Right forelimb (tissue), 1 donor: ENCODE measurements around the gene GRK1.

ENCODE experiments used
- DNase-seq: peaks from one replicate; pipeline ENCODE4 v3.0.0-alpha.2; 2018

GRK1 gene

DNA sequence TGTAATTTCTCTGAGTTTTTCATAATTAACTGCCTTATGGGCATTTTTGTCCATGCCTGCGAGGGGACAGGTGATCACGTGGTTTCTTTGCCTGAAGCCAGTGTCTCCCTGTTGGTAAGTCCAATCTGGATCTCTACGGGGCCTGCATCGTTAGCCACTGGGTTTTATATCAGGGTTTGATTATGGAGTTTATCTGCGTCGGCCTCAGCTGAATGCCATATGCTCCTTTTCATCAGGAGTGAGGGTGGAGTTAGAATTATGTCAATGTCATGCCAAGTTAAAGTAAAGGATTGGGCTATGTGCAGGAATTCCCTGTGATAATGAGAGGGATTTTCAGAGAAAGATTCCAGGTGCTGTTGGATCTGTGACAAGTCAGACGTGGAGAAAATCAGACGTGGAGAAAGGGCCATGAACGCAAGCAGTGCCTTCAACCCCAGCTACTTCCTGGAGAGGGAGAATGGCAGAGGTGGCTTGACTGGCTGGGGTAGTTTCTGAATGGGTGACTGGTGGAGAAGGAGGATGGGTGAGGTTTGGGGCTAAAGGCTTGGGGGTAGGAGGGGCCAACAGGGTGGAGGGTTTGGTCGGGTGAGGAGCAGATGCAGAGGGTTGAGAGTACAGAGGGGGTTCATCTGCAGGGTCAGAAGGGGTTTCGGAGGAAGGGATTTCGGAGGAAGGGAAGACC is 116.3 kb downstream of the GRK1 start:
- DNase-seq, result no peak

GRCh38 chr13:113783966-113784644 is 117.1 kb downstream of the GRK1 start:
- no peak for DNase-seq

- DNase-seq, result peak; percentile 34
These were observed 117.6 kb downstream of the GRK1 start for GRCh38 chr13:113784645-113785024.

- DNase-seq, result peak; percentile 41
These were observed 118.3 kb downstream of the GRK1 start for GRCh38 chr13:113785051-113786010.

- peak; percentile 31 for DNase-seq
These were observed 119.3 kb downstream of the GRK1 start for GRCh38 chr13:113786262-113786841.
